ENCODE data around the gene NUDT1.

DNA sequence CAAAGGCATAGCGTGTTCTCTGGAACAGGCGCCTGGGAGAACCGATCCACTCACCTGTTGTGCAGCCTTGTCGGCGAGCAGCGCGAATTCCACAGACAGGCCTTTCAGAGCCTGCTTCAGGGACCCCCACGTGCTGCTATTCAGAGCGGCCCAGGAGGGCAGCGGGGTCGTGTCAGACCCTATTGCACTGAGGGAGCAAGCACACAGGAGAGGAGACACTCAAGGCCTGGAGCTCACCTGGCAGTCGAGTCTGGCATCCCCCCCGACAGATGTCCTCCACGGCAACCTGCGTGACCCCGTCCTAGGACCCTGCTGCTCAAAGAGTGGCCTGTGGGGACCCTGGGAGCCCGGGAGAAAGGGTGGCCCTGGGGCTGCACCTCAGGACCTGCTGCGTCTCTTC is 21.1 kb downstream of the NUDT1 start:
- TF ChIP-seq, protein P1, sequence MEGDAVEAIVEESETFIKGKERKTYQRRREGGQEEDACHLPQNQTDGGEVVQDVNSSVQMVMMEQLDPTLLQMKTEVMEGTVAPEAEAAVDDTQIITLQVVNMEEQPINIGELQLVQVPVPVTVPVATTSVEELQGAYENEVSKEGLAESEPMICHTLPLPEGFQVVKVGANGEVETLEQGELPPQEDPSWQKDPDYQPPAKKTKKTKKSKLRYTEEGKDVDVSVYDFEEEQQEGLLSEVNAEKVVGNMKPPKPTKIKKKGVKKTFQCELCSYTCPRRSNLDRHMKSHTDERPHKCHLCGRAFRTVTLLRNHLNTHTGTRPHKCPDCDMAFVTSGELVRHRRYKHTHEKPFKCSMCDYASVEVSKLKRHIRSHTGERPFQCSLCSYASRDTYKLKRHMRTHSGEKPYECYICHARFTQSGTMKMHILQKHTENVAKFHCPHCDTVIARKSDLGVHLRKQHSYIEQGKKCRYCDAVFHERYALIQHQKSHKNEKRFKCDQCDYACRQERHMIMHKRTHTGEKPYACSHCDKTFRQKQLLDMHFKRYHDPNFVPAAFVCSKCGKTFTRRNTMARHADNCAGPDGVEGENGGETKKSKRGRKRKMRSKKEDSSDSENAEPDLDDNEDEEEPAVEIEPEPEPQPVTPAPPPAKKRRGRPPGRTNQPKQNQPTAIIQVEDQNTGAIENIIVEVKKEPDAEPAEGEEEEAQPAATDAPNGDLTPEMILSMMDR (conservative IDR thresholded peaks at IDR 0.05; ENCODE audit: low read depth, low read length), result no peak
- no peak for TF ChIP-seq EZH2 (IDR thresholded peaks at IDR 0.05; ENCODE audit: borderline replicate concordance, low read depth, low read length, poor library complexity, severe bottlenecking)

Measured in A673 (cell line).